H1 (cell line): ENCODE data around the gene SEC61A1. TPM values are rescaled to one million over a fixed set of nuclear protein-coding genes. Genes with fewer than 3 reads are reported as not detected.

Source experiments
- CTCF ChIA-PET: fragments of 300-600 bp; sonication (Branson Sonifier 250); formaldehyde crosslinking; loops from one replicate; lab custom pipeline; 2021; ENCODE audit not compliant: partially characterized antibody; lab: Charles Lee
- POLR2A ChIA-PET: fragments of 300-600 bp; sonication (Branson Sonifier 250); formaldehyde crosslinking; loops from one replicate; lab custom pipeline; 2021; ENCODE audit warnings: inconsistent platforms; ENCODE audit not compliant: partially characterized antibody; lab: Charles Lee
- DNase-seq, 2 experiments: peaks; one replicate each; pipeline versions ENCODE4 v3.0.0 to v3.0.0-alpha.2; 2010 to 2022; ENCODE audit warnings: low spot score in 2 of 2, low read depth in 1 of 2, mixed read lengths in 1 of 2
- FAIRE-seq: peaks from 2 replicates; lab custom pipeline; 2011; peaks lifted over from hg19 to GRCh38; lab: Jason Lieb, UNC
- H2AFZ ChIP-seq: 2 replicates; pipeline ENCODE4 v1.8.1; 2012; ENCODE audit warnings: low read length, inconsistent platforms
- H2AK5ac ChIP-seq: 2 replicates; pipeline ENCODE4 v1.6.1; 2013; ENCODE audit warnings: low read depth, low read length
- H2BK120ac ChIP-seq: replicated peaks from 2 replicates; pipeline ENCODE3; 2013; ENCODE audit warnings: low read depth, low read length, inconsistent platforms
- H2BK12ac ChIP-seq: 2 replicates; pipeline ENCODE4 v1.6.1; 2013; ENCODE audit warnings: low read depth, low read length
- H2BK15ac ChIP-seq: 2 replicates; pipeline ENCODE4 v1.6.1; 2013; ENCODE audit warnings: low read length
- H2BK20ac ChIP-seq: 2 replicates; pipeline ENCODE4 v1.6.1; 2013; ENCODE audit warnings: low read length
- H2BK5ac ChIP-seq: 2 replicates; pipeline ENCODE4 v1.6.1; 2013; ENCODE audit warnings: low read depth, low read length
- H3K14ac ChIP-seq: 2 replicates; pipeline ENCODE4 v1.6.1; 2013; ENCODE audit warnings: inconsistent platforms; ENCODE audit not compliant: insufficient read length
- H3K18ac ChIP-seq: 2 replicates; pipeline ENCODE4 v1.6.1; 2013; ENCODE audit warnings: low read length; ENCODE audit errors: extremely low read depth
- H3K23ac ChIP-seq: 2 replicates; pipeline ENCODE4 v1.6.1; 2013; ENCODE audit warnings: inconsistent platforms; ENCODE audit not compliant: insufficient read length
- H3K23me2 ChIP-seq: 2 replicates; pipeline ENCODE4 v1.6.1; 2013; ENCODE audit warnings: low read depth, low read length
- H3K27ac ChIP-seq: 2 replicates; pipeline ENCODE4 v1.6.1; 2011; ENCODE audit warnings: low read depth, low read length, inconsistent platforms
- H3K27me3 ChIP-seq, 4 experiments: replicated peaks in 1 of 4; 1 replicate in 1 of 4; 2 replicates in 3 of 4; pipeline versions ENCODE4 v1.6.1 to v1.8.1; 2011 to 2013; ENCODE audit warnings: low read length in 3 of 4, mild to moderate bottlenecking in 3 of 4, inconsistent platforms in 2 of 4, mixed read lengths in 2 of 4, moderate library complexity in 1 of 4; ENCODE audit not compliant: control insufficient read depth in 3 of 4, insufficient read depth in 3 of 4; ENCODE audit errors: extremely low read depth in 1 of 4
- H3K36me3 ChIP-seq, 4 experiments: 2 replicates each; pipeline versions ENCODE4 v1.6.1 to v1.8.1; 2011 to 2013; ENCODE audit warnings: mild to moderate bottlenecking in 4 of 4, low read length in 3 of 4, moderate library complexity in 2 of 4, control low read depth in 1 of 4, inconsistent platforms in 1 of 4; ENCODE audit not compliant: insufficient read depth in 4 of 4, control insufficient read depth in 2 of 4
- H3K4ac ChIP-seq: replicated peaks from 2 replicates; pipeline ENCODE3; 2013; ENCODE audit warnings: low read length, low read depth, mixed read lengths, inconsistent platforms; ENCODE audit not compliant: insufficient read length
- H3K4me1 ChIP-seq, 4 experiments: replicated peaks in 1 of 4; 1 replicate in 1 of 4; 2 replicates in 3 of 4; pipeline versions ENCODE4 v1.6.1 to v1.8.1; 2011 to 2013; ENCODE audit warnings: low read length in 3 of 4, inconsistent platforms in 2 of 4, mixed read lengths in 1 of 4; ENCODE audit not compliant: insufficient read depth in 4 of 4, control insufficient read depth in 3 of 4
- H3K4me2 ChIP-seq, 2 experiments: 2 replicates each; pipeline versions ENCODE4 v1.6.1 to v1.8.1; 2011 to 2013; ENCODE audit warnings: low read depth in 2 of 2, low read length in 2 of 2, control low read depth in 1 of 2, inconsistent platforms in 1 of 2, mild to moderate bottlenecking in 1 of 2; ENCODE audit not compliant: insufficient read depth in 1 of 2
- H3K4me3 ChIP-seq, 4 experiments: fragments of 200-600, 300-600 bp in 1 of 4; sonication (generic), shearing (Covaris generic), sonication (Bioruptor Twin) in 1 of 4; 2 replicates each; pipeline versions ENCODE4 v1.5.1 to v1.8.1; 2011 to 2016; ENCODE audit warnings: low read length in 4 of 4, low read depth in 3 of 4, control low read depth in 2 of 4, inconsistent platforms in 2 of 4, mild to moderate bottlenecking in 2 of 4, mixed read lengths in 1 of 4, moderate library complexity in 1 of 4; ENCODE audit not compliant: insufficient read depth in 2 of 4; ENCODE audit errors: extremely low read depth in 1 of 4
- H3K56ac ChIP-seq: replicated peaks from 2 replicates; pipeline ENCODE3; 2013; ENCODE audit warnings: low read depth, mild to moderate bottlenecking, mixed read lengths, low read length, inconsistent platforms; ENCODE audit not compliant: insufficient read length
- H3K79me1 ChIP-seq: 2 replicates; pipeline ENCODE4 v1.6.1; 2013; ENCODE audit warnings: low read depth, low read length, control low read depth
- H3K79me2 ChIP-seq, 2 experiments: 2 replicates each; pipeline versions ENCODE4 v1.6.1 to v1.8.1; 2012 to 2013; ENCODE audit warnings: low read length in 2 of 2, mild to moderate bottlenecking in 2 of 2, inconsistent platforms in 1 of 2; ENCODE audit not compliant: insufficient read depth in 2 of 2, control insufficient read depth in 1 of 2
- H3K9ac ChIP-seq, 4 experiments: replicated peaks in 1 of 4; 1 replicate in 1 of 4; 2 replicates in 3 of 4; pipeline versions ENCODE4 v1.6.1 to v1.8.1; 2011 to 2013; ENCODE audit warnings: low read depth in 3 of 4, low read length in 3 of 4, control low read depth in 2 of 4, mild to moderate bottlenecking in 2 of 4, moderate library complexity in 2 of 4, inconsistent platforms in 1 of 4; ENCODE audit errors: extremely low read depth in 1 of 4
- H3K9me3 ChIP-seq, 2 experiments: 2 replicates each; pipeline versions ENCODE4 v1.6.1 to v1.8.1; 2012 to 2013; ENCODE audit warnings: mild to moderate bottlenecking in 2 of 2, moderate library complexity in 2 of 2, control low read depth in 1 of 2, inconsistent platforms in 1 of 2, low read depth in 1 of 2, low read length in 1 of 2, mixed read lengths in 1 of 2; ENCODE audit not compliant: insufficient read depth in 2 of 2
- H4K20me1 ChIP-seq, 2 experiments: replicated peaks in 1 of 2; 2 replicates each; pipeline versions ENCODE3 to v1.8.1; 2011 to 2013; ENCODE audit warnings: inconsistent platforms in 2 of 2, low read length in 2 of 2, mild to moderate bottlenecking in 1 of 2; ENCODE audit not compliant: insufficient read depth in 2 of 2, control insufficient read depth in 1 of 2
- H4K5ac ChIP-seq: 2 replicates; pipeline ENCODE4 v1.6.1; 2013; ENCODE audit warnings: low read length, low read depth, mixed read lengths, inconsistent platforms; ENCODE audit not compliant: insufficient read length
- H4K8ac ChIP-seq: 2 replicates; pipeline ENCODE4 v1.8.0; 2013; ENCODE audit warnings: mild to moderate bottlenecking, moderate library complexity, low read length, inconsistent platforms; ENCODE audit not compliant: insufficient read depth; ENCODE audit errors: extremely low read depth
- H4K91ac ChIP-seq: replicated peaks from 2 replicates; pipeline ENCODE3; 2013; ENCODE audit warnings: low read length, mixed read lengths, inconsistent platforms; ENCODE audit not compliant: insufficient read length
- CHD1 ChIP-seq: IDR thresholded peaks from 2 replicates; pipeline ENCODE4 v1.6.1; 2012; ENCODE audit warnings: low read depth, low read length, improper control_type of control experiment
- RFX5 ChIP-seq: IDR thresholded peaks from 2 replicates; pipeline ENCODE4 v1.6.1; 2011; ENCODE audit warnings: low read depth, low read length, improper control_type of control experiment, borderline replicate concordance
- WGBS, 2 experiments: shearing (Covaris generic) in 1 of 2; methylation state at CpG; one replicate each; pipeline versions ENCODE4 v1.1.6 to v1.1.7; 2013 to 2015; ENCODE audit warnings: low lambda C conversion rate in 2 of 2, mixed read lengths in 2 of 2, inconsistent platforms in 1 of 2, low coverage in 1 of 2, missing lambda C conversion rate in 1 of 2; ENCODE audit not compliant: insufficient replicate concordance in 2 of 2, insufficient coverage in 1 of 2, insufficient read length in 1 of 2; ENCODE audit errors: extremely low coverage in 1 of 2, missing lambda C conversion rate in 1 of 2; 5-methylcytosine and 5-hydroxymethylcytosine counted together
- polyA plus RNA-seq, 7 experiments: library from polyadenylated mRNA; depleted of rRNA in 3 of 7; stranded (reverse) in 5 of 7; unstranded in 2 of 7; fragments of >200 nt in 5 of 7; fragments of 200-250 nt in 2 of 7; gene quantifications; 1 replicate in 5 of 7; 2 replicates in 1 of 7; 4 replicates in 1 of 7; pipeline versions ENCODE4 v1.2.1 to v1.2.3, GENCODE V29; 2011 to 2013; ENCODE audit warnings: missing spikeins in 2 of 7, mixed read lengths in 2 of 7
- total RNA-seq: library from RNA; stranded (reverse); fragmentation: NEBNext Ultra II Directional; extraction: Animal tissue kit (Norgen Biotek cat#: 25700); gene quantifications from 2 replicates; pipeline ENCODE4 v1.2.1, GENCODE V29; 2021

SEC61A1 gene
- total and polyA plus RNA-seq, 2 of the 8 experiments (the other 6 are each of a cell fraction or from before 2014, with no cell fraction given) = 133 to 165 TPM

GRCh38 chr3:128050597-128050996, 1.6 kb upstream of the SEC61A1 start:
- Histone ChIP-seq H3K14ac (no peak overlapping the region), H3K9ac (no peak overlapping the region), H3K56ac (no peak overlapping the region), H3K4me1 (peaks cover 0 to 7% (median 2%) of the 10 kb centered on the region in 4 experiments; a peak in 4 of 7 replicates), H3K9me3 (no peaks in the 10 kb centered on the region), H3K4me3 (no peak overlapping the region), H2BK15ac (no peak overlapping the region), H2BK5ac (no peak overlapping the region), H2BK12ac (no peak overlapping the region), H3K18ac (no peak overlapping the region), H2AFZ (no peak overlapping the region), H2AK5ac (no peak overlapping the region), H4K91ac (no peak overlapping the region), H3K23me2 (peaks cover 12% of the 10 kb centered on the region), H3K4ac (no peak overlapping the region), H3K27ac (no peak overlapping the region), H3K79me1 (peaks cover 7% of the 10 kb centered on the region), H4K8ac (no peak overlapping the region), H2BK20ac (no peak overlapping the region), H2BK120ac (no peak overlapping the region), H4K5ac (no peak overlapping the region), H3K27me3 (no peaks in the 10 kb centered on the region), H4K20me1 (peaks cover 0 to 7% of the 10 kb centered on the region in 2 experiments), H3K23ac (no peak overlapping the region), H3K36me3 (peaks cover 2 to 23% (median 11%) of the 10 kb centered on the region in 4 experiments; a peak in 7 of 8 replicates), H3K4me2 (no peak overlapping the region; a peak in 1 of 4 replicates), H3K79me2 (peaks cover 5 to 30% of the 10 kb centered on the region in 2 experiments; a peak in 3 of 4 replicates)
- TF ChIP-seq RFX5 (no peak), CHD1 (no peak)
- DNase-seq (no peak), FAIRE-seq (no peak)
- POLR2A ChIA-PET = interaction anchor here (1.3 to 1.6 kb wide), 2 partner anchors 10 to 73 kb away, joined by 4 to 6 read pairs; partner anchors contain the start of gene RUVBL1
- 87% methylated on average over 3 of the region's 3 CpGs; no CpG with 5 or more reads in 1 of the 2 experiments for WGBS, 2 experiments
- CTCF ChIA-PET = no interaction called here
